NCI-H2196 (cell line): ENCODE measurements around the gene N4BP2L2.
A peak's percentile ranks its signal among the peaks of the same experiment; 100 is the strongest.

Source experiments
- DNase-seq: peaks from one replicate; lab custom pipeline; 2025; ENCODE audit not compliant: unreplicated experiment; lab: John Stamatoyannopoulos, UW

N4BP2L2 gene

DNA sequence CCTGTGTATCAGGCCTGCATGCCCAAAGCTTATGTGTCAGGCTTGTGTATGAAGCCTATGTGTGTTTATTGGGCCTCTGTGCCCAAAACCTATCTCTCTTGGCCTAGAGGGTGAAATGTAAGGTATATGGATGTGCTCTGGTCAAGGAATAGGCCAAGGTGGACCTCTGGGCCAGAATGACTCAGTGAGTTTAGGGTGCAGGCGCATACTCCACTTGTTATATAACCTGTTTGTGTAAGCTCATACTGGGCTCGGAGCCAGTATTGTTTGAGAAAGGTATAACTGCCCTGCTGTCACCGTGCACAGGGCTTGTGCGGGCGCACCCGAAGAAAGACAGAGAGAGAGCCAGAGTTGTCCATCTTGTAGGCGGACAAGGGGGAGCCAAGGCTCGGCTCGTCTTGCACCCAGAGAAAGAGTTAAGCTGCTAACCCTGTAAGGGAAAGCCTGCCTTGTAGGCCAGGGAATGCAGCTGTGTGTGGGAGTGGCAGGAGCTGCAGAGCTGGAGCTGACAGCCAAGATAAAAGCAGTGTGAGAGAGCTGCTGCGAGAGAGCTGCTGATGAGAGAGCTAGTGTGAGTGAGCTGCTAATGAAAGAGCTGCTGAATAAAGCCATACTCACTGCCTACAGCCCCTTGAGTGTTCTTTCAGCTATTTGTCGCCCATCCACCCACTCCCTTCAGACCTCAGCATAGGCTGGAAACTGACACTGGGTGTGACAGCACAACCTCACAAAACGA lies 67.2 kb downstream of the N4BP2L2 start:
- no peak for DNase-seq

DNA sequence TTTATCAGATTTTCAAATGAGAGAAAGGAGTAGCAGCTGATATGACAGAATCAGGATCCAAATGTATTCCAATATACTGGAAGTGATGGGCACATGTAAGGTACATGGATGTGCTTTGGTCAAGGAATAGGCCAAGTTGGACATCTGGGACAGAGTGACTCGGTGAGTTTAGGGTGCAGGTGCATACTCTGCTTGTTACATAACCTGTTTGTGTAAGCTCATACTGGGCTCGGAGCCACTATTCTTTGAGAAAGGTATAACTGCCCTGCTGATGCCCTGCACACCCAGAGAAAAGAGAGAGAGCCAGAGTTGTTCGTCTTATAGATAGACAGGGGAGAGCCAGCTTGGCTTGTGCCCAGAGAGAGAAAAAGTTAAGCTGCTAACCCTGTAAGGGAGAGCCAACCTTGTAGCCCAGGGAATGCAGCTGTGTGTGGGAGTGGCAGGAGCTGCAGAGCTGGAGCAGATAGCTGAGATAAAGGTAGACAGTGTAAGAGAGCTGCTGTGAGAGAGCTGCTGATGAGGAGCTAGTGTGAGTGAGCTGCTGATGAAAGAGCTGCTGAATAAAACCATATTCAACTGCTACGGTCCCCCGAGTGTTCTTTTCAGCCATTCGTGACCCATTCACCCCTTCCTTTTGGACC lies 70.0 kb downstream of the N4BP2L2 start:
- DNase-seq = no peak

DNA sequence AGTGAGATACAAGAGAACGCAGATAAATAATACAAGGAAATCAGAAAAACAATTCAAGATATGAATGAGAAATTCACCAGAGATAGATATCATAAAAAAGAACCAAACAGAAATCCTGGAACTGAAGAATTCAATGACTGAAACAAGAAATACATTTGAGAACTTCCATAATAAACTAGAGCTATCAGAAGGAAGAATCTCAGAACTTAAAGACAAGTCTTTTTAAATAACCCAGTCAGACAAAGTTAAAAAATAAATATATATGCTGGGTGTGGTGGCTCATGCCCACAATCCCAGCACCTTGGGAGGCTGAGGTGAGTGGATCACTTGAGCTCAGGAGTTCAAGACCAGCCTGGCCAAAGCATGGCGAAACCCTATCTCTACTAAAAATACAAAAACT lies 82.0 kb downstream of the N4BP2L2 start:
- DNase-seq = no peak

DNA sequence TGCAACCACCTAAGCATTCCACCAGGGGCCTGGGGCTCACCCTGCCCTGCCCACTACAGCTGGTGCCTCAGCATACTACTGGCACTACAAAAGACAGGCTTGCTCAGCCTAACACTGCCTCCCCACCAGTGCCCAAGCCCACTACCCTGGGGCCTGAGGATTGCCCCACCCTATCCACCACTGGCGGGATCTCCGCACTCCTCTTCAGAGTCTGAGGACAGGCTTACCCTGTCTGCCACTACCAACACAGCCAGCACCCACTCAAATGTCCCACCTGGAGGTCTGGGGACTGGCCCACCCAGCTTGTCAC lies 83.0 kb downstream of the N4BP2L2 start:
- DNase-seq = no peak

DNA sequence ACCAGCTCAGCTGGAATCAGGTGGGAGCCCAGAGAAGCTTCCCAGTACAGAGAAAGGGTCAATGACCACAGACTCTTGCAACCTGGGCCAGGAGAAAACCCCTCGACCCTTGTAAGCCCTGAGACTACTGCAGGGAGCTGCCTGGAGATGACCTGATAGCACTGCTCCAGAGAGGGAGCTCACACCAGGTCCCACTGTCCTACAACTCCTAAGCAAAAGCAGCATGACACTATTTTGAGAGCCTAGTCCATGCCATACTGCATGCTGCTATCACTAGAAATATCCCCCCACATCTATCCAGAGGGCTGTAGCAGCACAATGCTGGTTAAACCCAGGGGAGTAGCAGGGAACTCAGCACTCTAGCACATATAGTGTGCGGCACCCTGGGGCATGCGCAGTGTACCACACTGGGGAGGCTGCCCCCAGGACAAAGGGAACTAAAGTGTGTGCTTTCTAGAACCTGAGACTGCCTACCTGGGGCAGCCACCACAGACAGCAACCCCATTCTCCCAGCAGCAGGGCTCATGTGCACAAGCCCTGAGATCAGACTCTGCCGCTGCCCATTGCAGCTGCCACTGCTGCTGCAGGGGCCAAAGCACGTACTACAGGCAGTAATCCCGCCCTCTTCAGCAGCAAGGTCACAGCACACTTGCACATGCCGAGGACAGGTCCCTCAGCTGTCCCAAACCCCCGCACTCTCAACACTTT lies 83.6 kb downstream of the N4BP2L2 start:
- no peak for DNase-seq

DNA sequence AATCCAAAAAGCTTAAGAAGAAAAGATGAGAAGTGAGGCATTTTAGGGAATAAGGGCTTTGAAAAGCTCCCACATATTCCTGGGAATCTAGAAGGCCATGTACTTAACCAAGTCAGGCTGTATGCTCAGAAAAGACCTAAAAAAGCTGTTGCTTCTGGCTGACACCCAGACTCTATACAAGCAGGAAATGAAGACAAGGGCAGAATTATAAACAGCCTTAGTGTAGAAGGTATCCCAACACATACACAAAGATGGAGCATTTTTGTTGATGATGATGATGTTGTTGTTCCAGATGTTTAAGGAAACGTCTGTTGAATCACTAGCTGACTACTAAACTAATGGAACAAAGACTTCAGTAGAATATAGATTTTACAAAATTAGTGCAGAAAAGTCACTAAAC lies 84.6 kb downstream of the N4BP2L2 start:
- DNase-seq = no peak

DNA sequence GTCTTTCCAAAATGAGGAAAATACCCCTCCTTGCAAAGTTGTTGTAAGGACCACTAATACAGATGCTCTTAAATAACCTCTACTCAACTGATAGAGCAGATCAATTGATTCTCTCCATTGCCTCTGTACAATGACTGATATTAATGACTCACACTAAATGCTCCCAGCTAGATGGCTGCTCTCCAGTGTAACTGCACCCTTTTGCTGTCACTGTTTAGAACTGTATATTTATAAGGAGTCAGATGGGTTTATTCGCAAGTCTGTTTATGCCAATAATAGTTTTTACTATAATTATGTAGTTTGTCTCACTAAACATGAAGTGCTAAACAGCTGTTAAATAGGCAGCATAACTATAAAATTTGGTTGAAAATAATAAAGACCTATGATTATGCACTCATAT lies 89.6 kb downstream of the N4BP2L2 start:
- DNase-seq = no peak

DNA sequence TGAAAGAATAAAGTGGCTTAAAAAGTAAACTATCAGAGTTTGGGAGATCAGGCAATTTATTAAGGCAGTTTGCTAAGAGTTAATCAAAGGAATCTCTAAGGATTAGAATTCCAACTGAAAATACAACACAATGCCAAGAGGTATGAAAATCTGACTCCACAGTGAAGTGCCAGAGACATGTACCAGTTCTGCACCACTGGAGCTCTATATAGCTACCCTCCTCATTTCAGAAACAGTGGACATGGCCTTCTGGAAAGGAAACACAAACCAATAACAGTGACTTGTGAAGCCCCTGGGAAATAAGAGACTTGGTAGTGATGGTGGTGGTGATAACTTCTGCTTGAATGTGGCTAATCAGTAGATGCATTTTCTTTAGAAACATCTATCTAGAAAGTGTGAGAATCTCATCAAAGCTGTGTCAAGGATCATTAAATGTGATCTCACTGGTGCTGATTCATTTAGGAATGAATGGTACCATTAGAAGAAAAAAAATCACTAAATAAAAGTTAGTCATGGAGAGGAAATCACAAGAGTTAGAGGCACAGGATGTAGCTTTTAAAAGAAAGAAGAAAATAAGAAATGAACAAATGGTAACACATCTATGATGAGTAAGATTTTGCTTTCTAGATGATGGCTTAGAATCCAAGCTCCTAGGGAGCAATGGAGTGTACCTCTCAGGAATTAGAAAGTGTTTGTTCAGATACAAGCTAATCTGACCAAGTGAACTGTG lies 90.5 kb downstream of the N4BP2L2 start:
- DNase-seq = no peak

DNA sequence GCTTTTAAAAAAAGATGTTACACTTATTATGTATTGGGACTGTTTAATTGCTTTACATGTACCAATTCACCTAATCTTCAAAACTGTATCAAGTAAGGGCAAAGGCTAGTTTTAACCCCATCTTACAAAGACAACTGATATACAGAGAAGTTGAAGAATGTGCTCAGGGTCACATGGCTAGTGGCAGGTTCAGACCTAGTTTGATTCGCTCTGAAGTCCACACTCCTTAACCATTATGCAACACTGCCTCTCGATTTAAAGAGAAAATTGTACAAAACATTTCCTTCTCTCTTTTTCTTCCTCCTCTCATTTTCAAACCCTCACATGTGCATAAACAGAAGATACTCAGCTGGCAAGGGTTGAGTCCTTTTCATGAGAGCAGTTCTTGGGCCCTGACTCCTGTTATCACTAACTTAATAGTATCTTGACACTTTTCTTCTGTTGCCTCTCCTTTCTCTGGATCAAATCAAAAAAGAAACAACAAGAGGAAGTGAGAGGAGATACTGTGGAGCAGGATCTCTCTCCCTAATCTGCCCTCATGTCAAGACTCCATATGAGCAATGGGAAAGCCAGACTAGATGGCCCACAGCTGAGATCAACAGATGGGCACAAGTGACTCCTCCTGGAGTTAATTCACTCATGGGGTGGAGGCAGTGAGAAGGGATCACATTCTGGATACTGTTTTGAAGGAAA lies 91.7 kb downstream of the N4BP2L2 start:
- no peak for DNase-seq

DNA sequence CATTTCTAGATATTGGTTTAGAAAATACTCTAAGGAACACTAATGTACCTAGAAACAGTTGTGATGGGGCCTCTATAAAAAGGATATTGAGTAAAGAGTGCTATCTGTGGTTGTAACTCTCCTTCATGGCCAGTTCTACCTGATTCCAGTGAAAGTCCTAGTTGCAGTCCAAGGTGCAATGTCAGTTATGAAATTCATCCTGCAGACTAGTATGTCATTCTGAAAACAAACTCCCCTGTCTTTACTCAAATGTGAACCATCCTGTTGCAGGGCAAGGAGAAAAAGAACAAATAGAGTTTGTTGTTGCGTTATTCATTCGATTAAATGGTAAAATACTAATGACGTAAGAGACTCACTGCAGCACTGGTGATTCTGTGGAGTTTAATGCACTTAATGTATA lies 92.4 kb downstream of the N4BP2L2 start:
- no peak for DNase-seq

DNA sequence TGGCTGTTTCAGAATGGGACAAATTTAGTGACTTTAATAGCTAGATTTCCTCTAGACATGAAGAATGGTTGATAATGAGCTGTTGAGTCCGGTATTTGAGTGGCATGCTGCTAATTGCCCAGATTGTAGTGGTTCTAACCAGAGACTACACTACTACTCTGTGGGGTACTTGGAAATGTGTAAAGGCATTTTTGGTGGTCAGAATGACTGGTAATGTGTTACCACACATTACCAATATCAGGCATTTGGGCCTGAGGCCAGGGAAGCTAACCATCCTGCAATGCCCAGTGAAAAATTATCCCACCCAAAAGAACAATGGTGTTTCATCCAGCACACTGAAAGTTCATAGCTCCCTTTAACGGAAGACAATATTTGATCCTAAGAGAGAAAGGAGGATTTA lies 93.1 kb downstream of the N4BP2L2 start:
- no peak for DNase-seq

DNA sequence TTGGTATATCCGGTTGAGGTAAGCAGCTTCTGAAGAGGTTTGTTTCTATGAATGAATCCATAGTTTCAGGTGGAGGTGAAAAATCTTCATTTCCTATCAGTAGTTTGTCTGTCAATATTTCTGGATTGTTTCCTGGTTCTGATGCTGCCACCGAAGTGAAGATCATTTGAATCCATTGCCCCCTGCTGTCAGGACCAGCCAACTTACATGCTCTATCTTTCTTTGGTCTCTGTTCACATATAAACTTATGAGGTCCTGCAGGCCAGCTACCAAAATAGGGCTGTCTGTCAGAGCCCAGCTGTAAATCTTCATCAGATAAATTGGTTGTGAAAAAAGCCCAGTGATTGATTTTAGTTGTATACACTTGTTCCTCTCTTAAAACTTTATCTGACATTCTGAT lies 95.5 kb downstream of the N4BP2L2 start:
- no peak for DNase-seq

DNA sequence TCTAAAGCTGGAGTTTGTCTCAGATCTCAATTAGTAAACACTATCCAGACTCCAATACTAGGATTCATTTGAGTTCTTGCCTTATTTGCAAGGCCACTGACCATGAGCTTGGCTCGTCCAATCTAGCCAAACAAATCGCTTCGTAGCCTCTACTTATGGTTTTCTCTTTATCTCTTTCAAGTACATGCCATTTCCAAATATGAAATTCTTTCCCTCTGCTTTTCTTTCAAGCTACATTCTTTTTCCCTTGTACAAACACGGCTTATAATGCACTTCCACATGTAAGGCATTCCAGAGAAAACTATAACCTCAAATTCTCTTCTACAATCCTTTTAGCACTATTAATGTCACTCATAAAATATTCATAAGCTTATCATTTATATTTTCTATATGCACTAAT lies 99.7 kb downstream of the N4BP2L2 start:
- no peak for DNase-seq

DNA sequence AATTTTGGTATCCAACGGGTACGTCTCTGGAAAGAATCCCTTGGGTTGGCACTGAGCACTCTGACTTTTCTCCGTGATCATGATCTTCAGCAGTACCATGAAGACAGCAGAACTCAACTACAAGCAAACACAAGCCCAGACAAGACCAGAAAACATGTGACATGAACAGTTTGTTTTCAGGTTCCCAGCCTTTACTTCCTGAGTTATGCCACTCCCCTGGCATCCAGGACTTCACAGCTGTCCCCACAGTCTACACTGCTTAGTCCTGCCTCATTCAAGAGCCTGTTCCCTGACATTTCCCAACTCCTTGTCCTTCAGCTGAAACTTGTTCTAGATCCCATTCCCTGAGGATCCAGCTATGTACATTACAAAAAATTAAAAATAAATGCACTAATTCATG lies 105.7 kb downstream of the N4BP2L2 start:
- no peak for DNase-seq

DNA sequence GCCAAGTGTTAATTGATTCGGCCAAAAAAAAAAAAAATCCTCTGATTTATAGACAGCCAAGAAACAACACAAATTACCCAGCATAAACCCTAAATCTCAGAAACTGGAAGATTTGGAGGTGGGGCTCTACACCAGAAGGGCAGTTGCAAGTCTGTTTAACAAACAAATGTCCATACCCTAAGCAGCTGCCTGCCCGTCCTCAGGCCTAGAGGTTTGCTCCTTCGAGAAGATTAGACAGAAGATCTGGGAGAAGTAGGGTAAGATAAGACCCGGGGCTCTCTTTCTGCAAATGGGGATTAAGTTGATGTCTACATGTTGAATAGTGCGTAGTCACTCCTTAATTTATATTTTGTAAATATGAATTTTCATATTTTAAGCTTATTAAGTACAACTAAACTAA lies 107.2 kb downstream of the N4BP2L2 start:
- DNase-seq = no peak

DNA sequence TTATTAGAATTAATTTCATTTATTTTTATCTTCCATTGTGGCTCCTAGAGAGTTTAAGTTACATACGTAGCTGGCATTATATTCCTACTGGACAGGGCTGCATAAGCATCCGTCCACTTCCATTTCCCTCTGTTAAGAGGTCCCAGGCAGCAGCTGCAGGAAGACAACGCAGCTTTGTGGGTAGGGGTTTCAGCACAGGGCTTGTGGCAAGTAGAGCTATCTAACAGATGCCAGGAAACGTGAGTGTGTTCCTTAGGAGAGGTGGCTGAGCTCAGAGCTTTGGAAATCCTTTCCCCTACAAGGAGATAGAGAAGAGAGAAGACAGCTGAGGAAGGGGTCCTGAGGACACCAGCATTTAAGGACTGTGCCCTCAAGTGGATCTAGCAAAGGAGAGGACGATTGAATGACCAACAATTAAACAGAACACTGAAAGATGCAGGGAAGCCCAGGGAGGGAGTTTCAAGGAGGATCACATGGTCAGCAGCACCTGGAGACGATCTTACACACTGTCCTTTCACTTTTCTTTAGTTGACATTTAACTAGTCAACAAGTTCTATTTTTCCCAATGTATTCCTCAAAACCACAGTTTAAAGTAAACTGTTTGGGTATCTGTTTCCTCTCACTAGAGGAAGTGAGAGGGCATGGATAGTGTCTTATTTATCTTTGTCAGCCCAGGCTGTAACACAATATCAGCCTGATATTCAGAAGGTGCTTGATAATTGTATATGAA lies 108.4 kb downstream of the N4BP2L2 start:
- DNase-seq = no peak

DNA sequence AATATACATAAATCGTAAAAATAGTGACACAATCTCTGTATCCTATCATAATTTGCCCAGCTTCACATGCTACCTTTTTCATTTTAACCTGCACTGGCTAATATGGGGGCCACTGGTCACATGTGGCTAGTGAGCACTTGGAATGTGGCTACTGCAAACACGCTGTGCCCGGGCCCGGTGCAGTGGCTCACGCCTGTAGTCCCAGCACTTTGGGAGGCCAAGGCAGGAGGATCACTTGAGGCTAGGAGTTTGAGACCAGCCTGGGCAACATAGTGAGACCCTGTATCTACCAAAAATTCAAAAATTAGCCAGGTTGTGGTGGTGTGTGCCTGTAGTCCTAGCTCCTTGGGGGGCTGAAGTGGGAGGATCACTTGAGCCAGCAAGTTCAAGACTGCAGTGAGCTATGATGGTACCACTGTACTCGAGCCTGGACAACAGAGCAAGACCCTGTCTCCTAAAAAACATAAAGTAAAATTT lies 109.1 kb downstream of the N4BP2L2 start:
- no peak for DNase-seq

DNA sequence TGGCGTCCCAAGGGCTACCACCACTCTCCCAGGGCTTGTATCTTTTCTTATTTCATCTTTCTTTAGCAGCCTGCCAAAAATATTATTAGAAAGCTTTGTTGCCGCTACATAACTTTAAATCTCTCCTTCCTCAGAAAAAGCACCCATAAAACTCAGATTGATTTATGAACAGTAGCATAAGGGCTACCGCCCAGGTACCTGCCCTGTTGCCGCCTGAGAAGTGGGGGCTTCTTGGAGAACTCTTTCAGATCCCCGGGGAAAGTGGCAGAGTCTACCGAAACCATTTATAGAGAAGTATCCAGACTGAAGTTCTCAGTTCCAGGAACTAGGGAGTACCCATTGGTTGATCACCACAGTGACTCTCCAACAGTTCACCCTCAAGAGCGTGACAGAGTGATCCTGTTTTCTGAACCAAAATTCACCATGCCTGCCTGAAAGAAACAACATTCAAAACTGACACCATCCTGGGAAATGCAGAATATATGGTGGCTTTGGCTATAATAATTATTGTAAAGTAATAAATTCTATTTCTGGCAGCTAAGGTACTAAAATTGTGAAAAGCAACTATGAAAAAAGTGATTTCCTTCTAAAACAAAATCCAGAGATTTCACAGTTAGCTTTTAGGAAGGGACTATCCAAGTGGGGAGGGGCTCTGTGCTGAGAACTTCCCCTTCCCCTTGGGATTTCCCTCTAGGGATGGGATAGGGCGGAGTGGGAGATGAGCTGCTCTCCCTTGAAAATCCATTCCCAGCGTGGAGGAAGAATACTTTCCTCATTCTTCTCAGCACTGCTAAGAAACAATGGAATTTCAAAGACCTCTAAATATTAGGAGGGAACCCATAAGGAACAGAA lies 109.8 kb downstream of the N4BP2L2 start:
- no peak for DNase-seq

DNA sequence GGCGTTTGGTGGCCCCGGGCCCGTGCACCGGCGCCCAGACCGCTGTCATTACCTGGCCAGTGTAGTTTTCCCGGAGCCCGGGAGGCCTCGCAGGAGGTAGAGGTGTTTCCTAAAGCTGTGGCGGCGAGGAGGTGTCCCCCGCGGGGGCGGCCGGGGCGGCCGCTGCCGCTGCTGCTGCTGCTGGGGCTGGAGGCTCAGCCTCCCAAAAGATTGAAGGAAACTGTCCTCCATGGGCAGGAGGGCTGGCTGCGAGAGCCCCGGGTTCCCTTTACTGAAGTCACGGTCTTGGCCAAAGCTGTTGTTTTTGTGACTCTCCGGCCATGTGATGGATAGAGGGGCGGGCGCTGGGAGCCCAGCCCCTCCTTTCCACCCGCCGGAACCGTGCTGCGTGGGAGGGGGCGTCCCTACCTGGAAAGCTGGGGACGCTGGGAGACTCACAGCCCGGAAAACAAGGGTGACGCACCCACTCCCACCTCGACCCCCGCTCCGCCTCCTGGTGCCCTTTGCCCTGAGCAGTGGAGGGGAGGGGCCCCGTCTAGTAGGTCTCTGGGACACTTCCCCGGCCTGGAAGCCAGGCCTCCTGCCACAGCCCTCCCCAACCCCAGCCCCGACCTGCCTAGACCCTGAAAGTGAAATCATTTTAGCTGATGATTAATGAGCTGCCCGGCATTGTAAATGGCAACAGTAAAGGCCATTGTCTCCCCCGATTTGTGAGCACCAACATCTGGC lies 110.6 kb downstream of the N4BP2L2 start, which contains the start of gene N4BP2L1:
N4BP2L1 (minus strand) TSS at position 279 of the 729 bp plus-strand sequence; CDS start at position 231, 48 bp downstream.
- peak; percentile 42 for DNase-seq
